ENCODE data around the gene TOMM20. TPM values are rescaled to one million over a fixed set of nuclear protein-coding genes. Genes with fewer than 3 reads are reported as not detected.

Gene TOMM20
- total RNA-seq, 3 donors from 2014 or later: 112 to 153 (median 112) TPM

GRCh38 chr1:235156740-235157139 lies 28.1 kb upstream of the TOMM20 start:
- no peaks in the 10 kb centered on the region for H3K36me3 ChIP-seq
- no peaks in the 10 kb centered on the region for H3K4me1 ChIP-seq
- no peaks in the 10 kb centered on the region for H3K9me3 ChIP-seq
- TF ChIP-seq CTCF (IDR thresholded peaks at IDR 0.05) (no peak), POLR2A (IDR thresholded peaks at IDR 0.05) (no peak), POLR2AphosphoS5 (IDR thresholded peaks at IDR 0.05) (no peak)
- no peak overlapping the region for H3K4me3 ChIP-seq
- H3K27ac ChIP-seq: no peak overlapping the region
- intact Hi-C loops (cut with DNase I; ENCODE audit: low total_unique reads): no loop called here
- no peaks in the 10 kb centered on the region for H3K27me3 ChIP-seq
- no peak for DNase-seq (ENCODE audit: low spot score in 2 of 2)

- Histone ChIP-seq H3K36me3 (no peaks in the 10 kb centered on the region), H3K27me3 (no peaks in the 10 kb centered on the region), H3K4me3 (no peak overlapping the region), H3K27ac (no peak overlapping the region), H3K4me1 (no peaks in the 10 kb centered on the region), H3K9me3 (no peaks in the 10 kb centered on the region)
- TF ChIP-seq CTCF (IDR thresholded peaks at IDR 0.05) (no peak), POLR2A (IDR thresholded peaks at IDR 0.05) (no peak), POLR2AphosphoS5 (IDR thresholded peaks at IDR 0.05) (no peak)
- intact Hi-C loops (cut with DNase I; ENCODE audit: low total_unique reads): no loop called here
- DNase-seq (ENCODE audit: low spot score in 2 of 2): no peak
These were observed 27.6 kb upstream of the TOMM20 start for GRCh38 chr1:235156265-235156664.

GRCh38 chr1:235152235-235152634 lies 23.6 kb upstream of the TOMM20 start:
- H3K4me1 ChIP-seq: no peaks in the 10 kb centered on the region
- H3K27me3 ChIP-seq: no peaks in the 10 kb centered on the region
- no peak for TF ChIP-seq POLR2A (IDR thresholded peaks at IDR 0.05)
- TF ChIP-seq POLR2AphosphoS5 (IDR thresholded peaks at IDR 0.05): no peak
- no peak for TF ChIP-seq CTCF (IDR thresholded peaks at IDR 0.05)
- H3K4me3 ChIP-seq: no peak overlapping the region
- no peak for DNase-seq (ENCODE audit: low spot score in 2 of 2)
- H3K36me3 ChIP-seq: no peaks in the 10 kb centered on the region
- intact Hi-C loops (cut with DNase I; ENCODE audit: low total_unique reads): no loop called here
- no peaks in the 10 kb centered on the region for H3K9me3 ChIP-seq
- H3K27ac ChIP-seq: no peak overlapping the region

GRCh38 chr1:235151033-235151432 lies 22.4 kb upstream of the TOMM20 start:
- intact Hi-C loops (cut with DNase I; ENCODE audit: low total_unique reads): no loop called here
- peaks cover 4% of the 10 kb centered on the region for H3K36me3 ChIP-seq
- H3K9me3 ChIP-seq: no peaks in the 10 kb centered on the region
- H3K27me3 ChIP-seq: no peaks in the 10 kb centered on the region
- H3K4me1 ChIP-seq: no peaks in the 10 kb centered on the region
- no peak overlapping the region for H3K27ac ChIP-seq
- no peak overlapping the region for H3K4me3 ChIP-seq
- TF ChIP-seq POLR2A (IDR thresholded peaks at IDR 0.05): no peak
- TF ChIP-seq CTCF (IDR thresholded peaks at IDR 0.05): no peak
- TF ChIP-seq POLR2AphosphoS5 (IDR thresholded peaks at IDR 0.05): no peak
- no peak for DNase-seq (ENCODE audit: low spot score in 2 of 2)

- TF ChIP-seq POLR2AphosphoS5 (IDR thresholded peaks at IDR 0.05): no peak
- no peak for TF ChIP-seq POLR2A (IDR thresholded peaks at IDR 0.05)
- no peak for TF ChIP-seq CTCF (IDR thresholded peaks at IDR 0.05)
- no peaks in the 10 kb centered on the region for H3K4me1 ChIP-seq
- no peaks in the 10 kb centered on the region for H3K9me3 ChIP-seq
- H3K4me3 ChIP-seq: no peak overlapping the region
- H3K27me3 ChIP-seq: no peaks in the 10 kb centered on the region
- DNase-seq (ENCODE audit: low spot score in 2 of 2): no peak
- no peak overlapping the region for H3K27ac ChIP-seq
- intact Hi-C loops (cut with DNase I; ENCODE audit: low total_unique reads): no loop called here
- H3K36me3 ChIP-seq: peaks cover 4% of the 10 kb centered on the region
These were observed 21.2 kb upstream of the TOMM20 start for GRCh38 chr1:235149824-235150223.

Data from breast epithelium (tissue), 4 donors.